ENCODE results near the gene OR51D1.

Gene OR51D1

GRCh38 chr11:4641501-4641900 lies 4.2 kb downstream of the OR51D1 start:
- Histone ChIP-seq H2AFZ (ENCODE audit: low read length) (no peak overlapping the region), H3K36me3 (replicated peaks in 1 of 2; ENCODE audit: control insufficient read depth in 2 of 2, insufficient read depth in 2 of 2, low read length in 2 of 2) (no peaks in the 10 kb centered on the region), H3K4me3 (ENCODE audit: low read length in 2 of 2) (no peak overlapping the region), H3K4ac (ENCODE audit: low read length) (no peak overlapping the region), H3K9ac (ENCODE audit: low read depth, low read length, poor library complexity) (no peak overlapping the region), H3K79me1 (ENCODE audit: low read depth, low read length) (no peaks in the 10 kb centered on the region), H4K8ac (ENCODE audit: low read depth, low read length) (no peak overlapping the region), H2BK5ac (ENCODE audit: low read length) (no peak overlapping the region), H2AK5ac (ENCODE audit: low read depth, low read length) (no peak overlapping the region), H3K23ac (ENCODE audit: low read depth, low read length, poor library complexity) (no peak overlapping the region), H2BK12ac (ENCODE audit: low read length) (no peak overlapping the region), H2BK15ac (ENCODE audit: low read length) (no peak overlapping the region), H3K14ac (ENCODE audit: low read length) (no peak overlapping the region), H3K4me1 (ENCODE audit: control insufficient read depth in 2 of 2, insufficient read depth in 1 of 2, low read depth in 1 of 2, low read length in 2 of 2) (peaks cover 0 to 16% of the 10 kb centered on the region in 2 donors), H3K4me2 (ENCODE audit: insufficient read depth, low read length, poor library complexity, severe bottlenecking) (no peak overlapping the region), H3K27me3 (ENCODE audit: control insufficient read depth in 3 of 3, insufficient read depth in 3 of 3, low read depth in 1 of 3, low read length in 3 of 3) (no peaks in the 10 kb centered on the region), H4K91ac (ENCODE audit: low read depth, low read length, poor library complexity) (no peak overlapping the region), H3K9me3 (replicated peaks in 1 of 2; ENCODE audit: control insufficient read depth in 2 of 2, insufficient read depth in 1 of 2, low read depth in 1 of 2, low read length in 2 of 2) (no peaks in the 10 kb centered on the region), H2BK120ac (ENCODE audit: low read depth, low read length) (no peak overlapping the region), H3K27ac (replicated peaks; ENCODE audit: low read length) (no peak overlapping the region), H3K18ac (ENCODE audit: low read length) (no peak overlapping the region)
- no CpG with 5 or more reads among the region's 7 CpGs for WGBS, 2 donors (ENCODE audit: extremely low coverage in 2 of 2, insufficient read length in 2 of 2, insufficient replicate concordance in 1 of 2)
- DNase-seq (ENCODE audit: low spot score): no peak

- H3K14ac ChIP-seq (ENCODE audit: low read length): no peak overlapping the region
- no peak overlapping the region for H3K9ac ChIP-seq (ENCODE audit: low read depth, low read length, poor library complexity)
- no peak overlapping the region for H2BK12ac ChIP-seq (ENCODE audit: low read length)
- peaks cover 0 to 16% of the 10 kb centered on the region in 2 donors for H3K4me1 ChIP-seq (ENCODE audit: control insufficient read depth in 2 of 2, insufficient read depth in 1 of 2, low read depth in 1 of 2, low read length in 2 of 2)
- H4K91ac ChIP-seq (ENCODE audit: low read depth, low read length, poor library complexity): no peak overlapping the region
- no peak overlapping the region for H2BK15ac ChIP-seq (ENCODE audit: low read length)
- H3K27ac ChIP-seq (replicated peaks; ENCODE audit: low read length): no peak overlapping the region
- no peak overlapping the region for H3K4me3 ChIP-seq (ENCODE audit: low read length in 2 of 2)
- H4K8ac ChIP-seq (ENCODE audit: low read depth, low read length): no peak overlapping the region
- no peaks in the 10 kb centered on the region for H3K27me3 ChIP-seq (ENCODE audit: control insufficient read depth in 3 of 3, insufficient read depth in 3 of 3, low read depth in 1 of 3, low read length in 3 of 3)
- H3K23ac ChIP-seq (ENCODE audit: low read depth, low read length, poor library complexity): no peak overlapping the region
- H3K36me3 ChIP-seq (replicated peaks in 1 of 2; ENCODE audit: control insufficient read depth in 2 of 2, insufficient read depth in 2 of 2, low read length in 2 of 2): no peaks in the 10 kb centered on the region
- H3K4ac ChIP-seq (ENCODE audit: low read length): no peak overlapping the region
- H2BK5ac ChIP-seq (ENCODE audit: low read length): no peak overlapping the region
- DNase-seq (ENCODE audit: low spot score): no peak
- H2AFZ ChIP-seq (ENCODE audit: low read length): no peak overlapping the region
- no peaks in the 10 kb centered on the region for H3K79me1 ChIP-seq (ENCODE audit: low read depth, low read length)
- H3K9me3 ChIP-seq (replicated peaks in 1 of 2; ENCODE audit: control insufficient read depth in 2 of 2, insufficient read depth in 1 of 2, low read depth in 1 of 2, low read length in 2 of 2): no peaks in the 10 kb centered on the region
- H2BK120ac ChIP-seq (ENCODE audit: low read depth, low read length): no peak overlapping the region
- no peak overlapping the region for H3K4me2 ChIP-seq (ENCODE audit: insufficient read depth, low read length, poor library complexity, severe bottlenecking)
- no CpG with 5 or more reads among the region's 7 CpGs for WGBS, 2 donors (ENCODE audit: extremely low coverage in 2 of 2, insufficient read length in 2 of 2, insufficient replicate concordance in 1 of 2)
- no peak overlapping the region for H2AK5ac ChIP-seq (ENCODE audit: low read depth, low read length)
- no peak overlapping the region for H3K18ac ChIP-seq (ENCODE audit: low read length)
These were observed 4.8 kb downstream of the OR51D1 start for GRCh38 chr11:4642043-4642442.

- H3K9ac ChIP-seq (ENCODE audit: low read depth, low read length, poor library complexity): no peak overlapping the region
- no peak overlapping the region for H2BK120ac ChIP-seq (ENCODE audit: low read depth, low read length)
- H3K36me3 ChIP-seq (replicated peaks in 1 of 2; ENCODE audit: control insufficient read depth in 2 of 2, insufficient read depth in 2 of 2, low read length in 2 of 2): no peaks in the 10 kb centered on the region
- no peak overlapping the region for H2BK12ac ChIP-seq (ENCODE audit: low read length)
- no peak overlapping the region for H3K27ac ChIP-seq (replicated peaks; ENCODE audit: low read length)
- DNase-seq (ENCODE audit: low spot score): no peak
- WGBS, 2 donors (ENCODE audit: extremely low coverage in 2 of 2, insufficient read length in 2 of 2, insufficient replicate concordance in 1 of 2): no CpG with 5 or more reads among the region's 5 CpGs
- H3K4me1 ChIP-seq (ENCODE audit: control insufficient read depth in 2 of 2, insufficient read depth in 1 of 2, low read depth in 1 of 2, low read length in 2 of 2): peaks cover 0 to 15% of the 10 kb centered on the region in 2 donors
- no peaks in the 10 kb centered on the region for H3K79me1 ChIP-seq (ENCODE audit: low read depth, low read length)
- H2BK15ac ChIP-seq (ENCODE audit: low read length): no peak overlapping the region
- H2AK5ac ChIP-seq (ENCODE audit: low read depth, low read length): no peak overlapping the region
- H2AFZ ChIP-seq (ENCODE audit: low read length): no peak overlapping the region
- no peak overlapping the region for H3K4me3 ChIP-seq (ENCODE audit: low read length in 2 of 2)
- no peak overlapping the region for H4K91ac ChIP-seq (ENCODE audit: low read depth, low read length, poor library complexity)
- H4K8ac ChIP-seq (ENCODE audit: low read depth, low read length): no peak overlapping the region
- H3K14ac ChIP-seq (ENCODE audit: low read length): no peak overlapping the region
- H3K27me3 ChIP-seq (ENCODE audit: control insufficient read depth in 3 of 3, insufficient read depth in 3 of 3, low read depth in 1 of 3, low read length in 3 of 3): no peaks in the 10 kb centered on the region
- no peaks in the 10 kb centered on the region for H3K9me3 ChIP-seq (replicated peaks in 1 of 2; ENCODE audit: control insufficient read depth in 2 of 2, insufficient read depth in 1 of 2, low read depth in 1 of 2, low read length in 2 of 2)
- H3K23ac ChIP-seq (ENCODE audit: low read depth, low read length, poor library complexity): no peak overlapping the region
- H2BK5ac ChIP-seq (ENCODE audit: low read length): no peak overlapping the region
- no peak overlapping the region for H3K4ac ChIP-seq (ENCODE audit: low read length)
- no peak overlapping the region for H3K18ac ChIP-seq (ENCODE audit: low read length)
- H3K4me2 ChIP-seq (ENCODE audit: insufficient read depth, low read length, poor library complexity, severe bottlenecking): no peak overlapping the region
These were observed 5.8 kb downstream of the OR51D1 start for GRCh38 chr11:4643076-4643475.

- Histone ChIP-seq H2BK120ac (ENCODE audit: low read depth, low read length) (no peak within 1 kb of the TSS), H3K14ac (ENCODE audit: low read length) (no peak within 1 kb of the TSS), H3K36me3 (replicated peaks in 1 of 2; ENCODE audit: control insufficient read depth in 2 of 2, insufficient read depth in 2 of 2, low read length in 2 of 2) (no peaks in the 10 kb centered on the region), H3K9me3 (replicated peaks in 1 of 2; ENCODE audit: control insufficient read depth in 2 of 2, insufficient read depth in 1 of 2, low read depth in 1 of 2, low read length in 2 of 2) (no peaks in the 10 kb centered on the region), H3K9ac (ENCODE audit: low read depth, low read length, poor library complexity) (no peak within 1 kb of the TSS), H2BK12ac (ENCODE audit: low read length) (no peak within 1 kb of the TSS), H2AFZ (ENCODE audit: low read length) (no peak within 1 kb of the TSS), H3K4me3 (ENCODE audit: low read length in 2 of 2) (no peak within 1 kb of the TSS), H2BK5ac (ENCODE audit: low read length) (no peak within 1 kb of the TSS), H4K8ac (ENCODE audit: low read depth, low read length) (no peak within 1 kb of the TSS), H3K18ac (ENCODE audit: low read length) (peak within 1 kb of the TSS; percentile 46), H3K4ac (ENCODE audit: low read length) (no peak within 1 kb of the TSS), H3K23ac (ENCODE audit: low read depth, low read length, poor library complexity) (no peak within 1 kb of the TSS), H3K4me2 (ENCODE audit: insufficient read depth, low read length, poor library complexity, severe bottlenecking) (no peak within 1 kb of the TSS), H4K91ac (ENCODE audit: low read depth, low read length, poor library complexity) (no peak within 1 kb of the TSS), H3K4me1 (ENCODE audit: control insufficient read depth in 2 of 2, insufficient read depth in 1 of 2, low read depth in 1 of 2, low read length in 2 of 2) (peaks cover 0 to 15% of the 10 kb centered on the region in 2 donors), H3K27me3 (ENCODE audit: control insufficient read depth in 3 of 3, insufficient read depth in 3 of 3, low read depth in 1 of 3, low read length in 3 of 3) (no peaks in the 10 kb centered on the region), H2BK15ac (ENCODE audit: low read length) (no peak within 1 kb of the TSS), H2AK5ac (ENCODE audit: low read depth, low read length) (no peak within 1 kb of the TSS), H3K79me1 (ENCODE audit: low read depth, low read length) (no peaks in the 10 kb centered on the region), H3K27ac (replicated peaks; ENCODE audit: low read length) (no peak within 1 kb of the TSS)
- no CpG with 5 or more reads among the region's 3 CpGs for WGBS, 2 donors (ENCODE audit: extremely low coverage in 2 of 2, insufficient read length in 2 of 2, insufficient replicate concordance in 1 of 2)
- no peak for DNase-seq (ENCODE audit: low spot score)
These were observed 6.4 kb downstream of the OR51D1 start, which contains the start of gene OR51E1 for GRCh38 chr11:4643682-4644081. OR51E1 (plus strand) TSS chr11:4643982; CDS start chr11:4652527, 8,545 bp downstream.

Measured in neuronal stem cell (in vitro differentiated cells).